Measurements from ENCODE around the gene AUP1. TPM values are rescaled to one million over a fixed set of nuclear protein-coding genes. Genes with fewer than 3 reads are reported as not detected.

Gene AUP1
- total and polyA plus RNA-seq, 2 donors (not counting 3 experiments of a cell fraction or from before 2014, with no cell fraction given), result 103 to 187 TPM

- Histone ChIP-seq H3K27ac (ENCODE audit: insufficient read depth, low read depth, low read length) (peak overlapping the region; percentile 59), H2AFZ (ENCODE audit: low read depth, low read length) (peak overlapping the region; percentile 41), H3K4me2 (ENCODE audit: insufficient read depth, low read length) (peak overlapping the region; percentile 62), H3K9ac (replicated peaks; ENCODE audit: extremely low read depth, insufficient read depth, low read length) (peak overlapping the region; percentile 46), H4K20me1 (replicated peaks; ENCODE audit: control insufficient read depth, extremely low read depth, insufficient read depth, low read length) (no peaks in the 10 kb centered on the region), H3K9me3 (replicated peaks; ENCODE audit: control insufficient read depth, insufficient read depth, low read length) (no peaks in the 10 kb centered on the region), H3K4me3 (replicated peaks in 1 of 3; ENCODE audit: insufficient read depth in 1 of 3, low read depth in 1 of 3, low read length in 3 of 3) (peak overlapping the region; percentile 44 to 55 (median 50)), H3K36me3 (ENCODE audit: control insufficient read depth in 2 of 2, extremely low read depth in 1 of 2, insufficient read depth in 2 of 2, low read length in 2 of 2) (peaks cover 0 to 4% of the 10 kb centered on the region in 2 experiments), H3K9me1 (replicated peaks; ENCODE audit: control insufficient read depth, extremely low read depth, insufficient read depth, low read length) (no peaks in the 10 kb centered on the region), H3K27me3 (ENCODE audit: control insufficient read depth in 2 of 2, insufficient read depth in 2 of 2, low read length in 2 of 2) (peaks cover 18 to 30% of the 10 kb centered on the region in 2 experiments), H3K4me1 (ENCODE audit: control insufficient read depth, extremely low read depth, insufficient read depth, low read length) (peaks cover 40% of the 10 kb centered on the region), H3K79me2 (ENCODE audit: control insufficient read depth, insufficient read depth, low read length) (peaks cover 4% of the 10 kb centered on the region)
- peak; percentile 97 for FAIRE-seq
- peak; percentile 86 for DNase-seq (ENCODE audit: low read depth, low spot score)
- BruUV-seq (replicated peaks), result TSS peak; percentile 30
- intact Hi-C loops (cut with micrococcal nuclease) (loop anchor here (1.0 to 5.0 kb wide), 2 partner anchors 20 to 149 kb away; partner anchors contain the start of genes SEMA4F and TTC31), dilution Hi-C loops (cut with MboI; ENCODE audit: extremely low pct_ligation_motif_present, low sequenced_read_pairs) (no loop called here)
- ChIA-PET CTCF (interaction anchor here (1.4 to 1.8 kb wide), 3 partner anchors 13 to 111 kb away, joined by 3 to 10 read pairs (median 4); partner anchors contain the start of genes CCDC142 and TTC31), POLR2A (no interaction called here)
- TF ChIP-seq FOS (IDR thresholded peaks at IDR 0.05; ENCODE audit: borderline replicate concordance, insufficient read depth, low read length), result peak; percentile 90
- TF ChIP-seq POLR2A (IDR thresholded peaks at IDR 0.05; ENCODE audit: low read depth, low read length), result peak; percentile 96
- TF ChIP-seq JUN (IDR thresholded peaks at IDR 0.05; ENCODE audit: borderline replicate concordance, insufficient read depth, insufficient read length, low read depth), result peak; percentile 62
- TF ChIP-seq GATA2 (IDR thresholded peaks at IDR 0.05; ENCODE audit: insufficient read depth, insufficient read length, low read depth, low read length), result no peak
- TF ChIP-seq MYC (IDR thresholded peaks at IDR 0.05; ENCODE audit: low read depth, low read length), result no peak
- peak; percentile 31 to 50 for TF ChIP-seq CTCF (IDR thresholded peaks at IDR 0.05; ENCODE audit: extremely low read depth in 1 of 2, insufficient read depth in 1 of 2, low read depth in 1 of 2, low read length in 2 of 2)
- peak; percentile 37 for TF ChIP-seq MAX (IDR thresholded peaks at IDR 0.05; ENCODE audit: insufficient read depth, insufficient read length)
- TF ChIP-seq POLR2AphosphoS5 (IDR thresholded peaks at IDR 0.05; ENCODE audit: insufficient read depth, low read depth, low read length), result peak; percentile 98
- TF ChIP-seq EZH2 (IDR thresholded peaks at IDR 0.05; ENCODE audit: borderline replicate concordance, low read depth, low read length, severe bottlenecking), result no peak
Measured at GRCh38 chr2:74502720-74503505, 26.6 kb downstream of the AUP1 start.

Data from endothelial cell of umbilical vein (primary cell).